K562 (cell line): ENCODE results near the gene OR52I1. TPM values are rescaled to one million over a fixed set of nuclear protein-coding genes. Genes with fewer than 3 reads are reported as not detected.

Experiments used
- ATAC-seq: fragments of 200-7000 bp; cut with Tn5 transposase; 3 replicates; pipeline ENCODE4 v1.9.1; 2020; ENCODE audit warnings: moderate library complexity
- BruUV-seq: library from RNA; stranded (reverse); fragments of 400-500 nt; replicated peaks from 2 replicates; lab custom pipeline; 2021; lab: Mats Ljungman, UMichigan
- CTCF ChIA-PET: fragments of 300-600 bp; formaldehyde crosslinking; extraction: SDS; loops from one replicate; lab custom pipeline; 2021; ENCODE audit warnings: low intra/inter-chr PET ratio; lab: Yijun Ruan, JAX
- POLR2A ChIA-PET: fragments of 300-600, 350-650 bp; sonication (Branson Sonifier 250); formaldehyde crosslinking; extraction: SDS; loops from one replicate; lab custom pipeline; 2021; ENCODE audit warnings: antibody characterized with exemption, inconsistent platforms; lab: Yijun Ruan, JAX
- DNase-seq, 4 experiments: peaks; one replicate each; pipeline versions ENCODE4 v3.0.0 to v3.0.0-alpha.2; 2011 to 2018; ENCODE audit warnings: low spot score in 3 of 4, mixed read lengths in 3 of 4; ENCODE audit errors: extremely low read depth in 1 of 4
- FAIRE-seq: peaks from 2 replicates; lab custom pipeline; 2011; peaks lifted over from hg19 to GRCh38; lab: Jason Lieb, UNC
- H2AFZ ChIP-seq: 2 replicates; pipeline ENCODE4 v1.6.0; 2011; ENCODE audit warnings: low read depth, low read length, control low read depth, inconsistent platforms
- H3K27ac ChIP-seq: fragments of 200-600 bp; 3 replicates; pipeline ENCODE4 v1.8.0; 2011; ENCODE audit warnings: low read depth, mild to moderate bottlenecking, control low read depth, inconsistent platforms, low read length, moderate library complexity, mixed read lengths; ENCODE audit errors: extremely low read depth
- H3K27me3 ChIP-seq, 2 experiments: fragments of 300-600 bp in 1 of 2; 2 replicates in 1 of 2; 3 replicates in 1 of 2; pipeline versions ENCODE4 v1.6.0 to v1.8.0; 2011; ENCODE audit warnings: inconsistent platforms in 2 of 2, low read length in 2 of 2, mild to moderate bottlenecking in 1 of 2, mixed read lengths in 1 of 2, moderate library complexity in 1 of 2; ENCODE audit not compliant: control insufficient read depth in 2 of 2, insufficient read depth in 2 of 2
- H3K36me3 ChIP-seq: fragments of 300-600 bp; 3 replicates; pipeline ENCODE4 v1.8.0; 2011; ENCODE audit warnings: mild to moderate bottlenecking, low read length, inconsistent platforms; ENCODE audit not compliant: control insufficient read depth, insufficient read depth
- H3K4me1 ChIP-seq, 2 experiments: fragments of 200-600 bp in 1 of 2; replicated peaks in 1 of 2; 2 replicates in 1 of 2; 3 replicates in 1 of 2; pipeline versions ENCODE4 v1.5.1 to v1.8.0; 2011; ENCODE audit warnings: inconsistent platforms in 2 of 2, low read length in 2 of 2, mild to moderate bottlenecking in 1 of 2, mixed read lengths in 1 of 2, moderate library complexity in 1 of 2; ENCODE audit not compliant: control insufficient read depth in 2 of 2, insufficient read depth in 2 of 2
- H3K4me2 ChIP-seq: 2 replicates; pipeline ENCODE4 v1.6.1; 2011; ENCODE audit warnings: low read length, control low read depth, inconsistent platforms, mixed read lengths; ENCODE audit not compliant: insufficient read depth
- H3K4me3 ChIP-seq: fragments of 200-600 bp; sonication (generic), shearing (Covaris generic); 2 replicates; pipeline ENCODE4 v1.5.1; 2016; ENCODE audit warnings: control low read depth, inconsistent platforms
- H3K79me2 ChIP-seq: fragments of 200-600 bp; 3 replicates; pipeline ENCODE4 v1.8.0; 2011; ENCODE audit warnings: low read length, inconsistent platforms; ENCODE audit not compliant: control insufficient read depth, insufficient read depth
- H3K9ac ChIP-seq, 2 experiments: 2 replicates each; pipeline versions ENCODE4 v1.6.0 to v1.6.1; 2011; ENCODE audit warnings: low read depth in 2 of 2, low read length in 2 of 2, control low read depth in 1 of 2, inconsistent platforms in 1 of 2, mild to moderate bottlenecking in 1 of 2, mixed read lengths in 1 of 2; ENCODE audit not compliant: insufficient read depth in 1 of 2
- H3K9me1 ChIP-seq: one replicate; pipeline ENCODE4 v1.6.0; 2011; ENCODE audit warnings: inconsistent platforms, mild to moderate bottlenecking, low read length, moderate library complexity; ENCODE audit not compliant: control insufficient read depth, insufficient read depth
- H3K9me3 ChIP-seq: replicated peaks from 2 replicates; pipeline ENCODE4 v1.5.1; 2011; ENCODE audit warnings: low read depth, low read length, inconsistent platforms; ENCODE audit not compliant: control insufficient read depth, insufficient read depth
- H4K20me1 ChIP-seq: replicated peaks from 2 replicates; pipeline ENCODE4 v1.6.1; 2011; ENCODE audit warnings: low read length, inconsistent platforms, mixed read lengths; ENCODE audit not compliant: control insufficient read depth, insufficient read depth
- C11orf30 ChIP-seq: fragments of 450-650 bp; IDR thresholded peaks from 2 replicates; pipeline ENCODE4 v1.6.1; 2016; ENCODE audit warnings: low read depth, mild to moderate bottlenecking
- CBX3 ChIP-seq, 2 experiments: IDR thresholded peaks; 1 replicate in 1 of 2; 2 replicates in 1 of 2; pipeline ENCODE4 v1.6.1; 2012; ENCODE audit warnings: inconsistent platforms in 2 of 2, low read length in 2 of 2, borderline replicate concordance in 1 of 2, control low read depth in 1 of 2
- DPF2 ChIP-seq: fragments of 450-650 bp; IDR thresholded peaks from 2 replicates; pipeline ENCODE4 v1.6.1; 2016
- ERF ChIP-seq: fragments of 450-650 bp; formaldehyde crosslinking; IDR thresholded peaks from 2 replicates; pipeline ENCODE4 v1.4.0; 2020; ENCODE audit warnings: mild to moderate bottlenecking, mixed read lengths
- GATA2 ChIP-seq: sonication (generic); formaldehyde crosslinking; IDR thresholded peaks from 2 replicates; pipeline ENCODE4 v1.4.0; 2020; ENCODE audit warnings: mild to moderate bottlenecking, missing genetic modification reagents
- GTF2E2 ChIP-seq: fragments of 200-800 bp; sonication (Bioruptor generic); IDR thresholded peaks from 2 replicates; pipeline ENCODE4 v1.6.1; 2016; ENCODE audit warnings: missing genetic modification characterization, missing compliant biosample characterization
- HDAC8 ChIP-seq: fragments of 450-650 bp; IDR thresholded peaks from 2 replicates; pipeline ENCODE4 v1.6.1; 2016; ENCODE audit warnings: mild to moderate bottlenecking, missing genetic modification characterization, moderate library complexity, missing compliant biosample characterization
- HNRNPK ChIP-seq: fragments of 200-400 bp; formaldehyde crosslinking; IDR thresholded peaks from one replicate; pipeline ENCODE4 v1.6.1; 2018; ENCODE audit warnings: mild to moderate bottlenecking, low read depth, low read length; ENCODE audit not compliant: poor library complexity, severe bottlenecking
- PPARD ChIP-seq: fragments of 250-450 bp; sonication (Bioruptor Pico); IDR thresholded peaks from 2 replicates; pipeline ENCODE4 v1.8.0; 2022; ENCODE audit warnings: inconsistent platforms, mild to moderate bottlenecking, moderate library complexity
- RBM14 ChIP-seq: fragments of 200-400 bp; formaldehyde crosslinking; IDR thresholded peaks from 2 replicates; pipeline ENCODE4 v1.6.1; 2018; ENCODE audit warnings: low read depth, mild to moderate bottlenecking, low read length, moderate library complexity, borderline replicate concordance; ENCODE audit not compliant: insufficient read depth
- SNIP1 ChIP-seq: fragments of 450-650 bp; IDR thresholded peaks from 2 replicates; pipeline ENCODE4 v1.7.1; 2017; ENCODE audit warnings: low read depth, mild to moderate bottlenecking
- SREBF1 ChIP-seq: fragments of 150-350 bp; IDR thresholded peaks from 2 replicates; pipeline ENCODE4 v1.6.1; 2014; ENCODE audit warnings: antibody characterized with exemption, low read depth, low read length, borderline replicate concordance
- STAT6 ChIP-seq: sonication (generic); formaldehyde crosslinking; IDR thresholded peaks from 2 replicates; pipeline ENCODE4 v1.8.1; 2023; ENCODE audit warnings: mild to moderate bottlenecking, missing genetic modification reagents
- TFAP4 ChIP-seq: sonication (generic); formaldehyde crosslinking; IDR thresholded peaks from 2 replicates; pipeline ENCODE4 v1.8.0; 2022; ENCODE audit warnings: missing genetic modification reagents, mild to moderate bottlenecking, moderate library complexity, borderline replicate concordance
- TSC22D4 ChIP-seq: fragments of 450-650 bp; IDR thresholded peaks from 2 replicates; pipeline ENCODE4 v1.6.1; 2016; ENCODE audit warnings: missing genetic modification characterization, missing biosample characterization, control low read depth
- ZKSCAN8 ChIP-seq: fragments of 200-800 bp; sonication (Bioruptor generic); IDR thresholded peaks from 2 replicates; pipeline ENCODE4 v1.6.1; 2016; ENCODE audit warnings: missing genetic modification characterization, missing compliant biosample characterization
- ZNF140 ChIP-seq: fragments of 250-450 bp; sonication (Bioruptor Pico); IDR thresholded peaks from 2 replicates; pipeline ENCODE4 v1.8.0; 2021; ENCODE audit warnings: moderate library complexity, mild to moderate bottlenecking, inconsistent platforms
- WGBS: fragments of 100-300 bp; shearing (Covaris generic); methylation state at CpG from one replicate; pipeline ENCODE4 v1.1.6; 2016; ENCODE audit warnings: low coverage, mixed read lengths; ENCODE audit not compliant: insufficient coverage; ENCODE audit errors: missing lambda C conversion rate; 5-methylcytosine and 5-hydroxymethylcytosine counted together
- in situ Hi-C: fragments of 300-500 bp; cut with MboI; formaldehyde crosslinking; loops from 4 replicates; pipeline ENCODE4 v1.15.0; 2018; ENCODE audit warnings: inconsistent platforms, mixed read lengths
- intact Hi-C: fragments of 100-400 bp; cut with micrococcal nuclease; formaldehyde crosslinking; loops from 2 replicates; pipeline ENCODE4 v1.14.2; 2022
- polyA plus RNA-seq, 8 experiments: library from polyadenylated mRNA; depleted of rRNA in 4 of 8; stranded (reverse) in 5 of 8; unstranded in 3 of 8; fragments of >200 nt; fragmentation: Nextera tagmentation in 2 of 8; fragmentation: Illumina TruSeq in 1 of 8; extraction: Ambion mirVana in 2 of 8; extraction: Trizol in 1 of 8; gene quantifications; 2 replicates each; pipeline versions ENCODE4 v1.2.1 to v1.2.3, GENCODE V29; 2011 to 2014; ENCODE audit warnings: inconsistent platforms in 1 of 8, missing spikeins in 1 of 8
- total RNA-seq, 7 experiments: library from RNA; depleted of rRNA in 6 of 7; stranded (reverse); fragments of >200 nt in 6 of 7; fragmentation: Illumina TruSeq in 2 of 7; extraction: Trizol in 2 of 7; gene quantifications; 2 replicates each; pipeline versions ENCODE4 v1.2.1 to v1.2.3, GENCODE V29; 2011 to 2021; ENCODE audit warnings: low replicate concordance in 1 of 7

Gene OR52I1
- total and polyA plus RNA-seq, 9 of the 15 experiments (the other 6 are each of a cell fraction or from before 2014, with no cell fraction given) = not detected

DNA sequence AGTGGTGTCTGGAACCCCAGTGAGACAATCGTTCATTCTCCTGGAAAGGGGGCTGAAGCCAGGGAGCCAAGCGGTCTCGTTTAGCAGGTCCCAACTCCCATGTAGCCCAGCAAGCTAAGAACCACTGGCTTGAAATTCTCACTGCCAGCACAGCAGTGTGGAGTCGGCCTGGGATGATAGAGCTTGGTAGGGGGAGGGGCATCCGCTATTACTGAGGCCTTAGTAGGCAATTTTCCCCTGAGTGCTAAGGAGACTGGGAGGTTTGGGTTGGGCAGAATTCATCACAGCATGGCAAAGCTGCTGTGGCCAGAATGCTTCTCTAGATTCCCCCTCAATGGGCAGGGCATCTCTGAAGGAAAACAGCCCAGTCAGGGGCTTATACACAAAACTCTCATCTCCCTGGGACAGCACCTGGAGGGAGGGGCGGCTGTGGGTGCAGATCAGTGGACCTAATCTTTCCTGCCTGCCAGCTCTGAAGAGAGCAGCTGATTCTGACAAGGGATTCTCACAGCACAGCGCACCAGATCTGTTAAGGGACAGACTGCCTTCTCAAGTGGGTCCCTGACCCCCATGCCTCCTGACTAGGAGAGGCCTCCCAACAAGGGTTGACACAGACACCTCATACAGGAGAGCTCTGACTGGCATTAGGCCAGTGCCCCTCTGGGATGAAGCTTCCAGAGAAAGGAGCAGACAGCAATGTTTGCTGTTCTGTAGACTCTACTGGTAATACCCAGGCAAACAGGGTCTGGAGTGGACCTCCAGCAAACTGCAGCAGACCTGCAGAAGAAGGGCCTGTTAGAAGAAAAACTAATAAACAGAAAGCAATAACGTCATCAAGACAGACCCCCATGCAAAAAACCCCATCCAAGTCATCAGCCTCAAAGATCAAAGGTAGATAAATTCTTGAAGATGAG, 34.1 kb upstream of the OR52I1 start:
- Histone ChIP-seq H3K4me1 (no peaks in the 10 kb centered on the region), H3K36me3 (no peaks in the 10 kb centered on the region), H2AFZ (no peak overlapping the region), H3K9me3 (no peaks in the 10 kb centered on the region), H4K20me1 (no peaks in the 10 kb centered on the region), H3K4me2 (no peak overlapping the region), H3K4me3 (no peak overlapping the region), H3K27me3 (no peaks in the 10 kb centered on the region; a peak in 1 of 5 replicates), H3K9ac (no peak overlapping the region), H3K79me2 (no peaks in the 10 kb centered on the region), H3K27ac (no peak overlapping the region), H3K9me1 (no peaks in the 10 kb centered on the region)
- in situ Hi-C loops (no loop called here), intact Hi-C loops (no loop called here)
- POLR2A ChIA-PET = interaction anchor here (0.6 kb wide), 1 partner anchor 380 kb away, joined by 3 read pairs; no protein-coding TSS in a partner anchor
- BruUV-seq = no TSS peak
- 1% methylated on average over 8 of the region's 8 CpGs for WGBS
- DNase-seq = no peak
- no peak for ATAC-seq
- TF ChIP-seq HNRNPK (no peak), CBX3 (IDR thresholded peaks at IDR 0.05; ENCODE audit: borderline replicate concordance in 1 of 2, low read length in 2 of 2) (no peak), HDAC8 (no peak), TSC22D4 (tag) (no peak), STAT6 (CRISPR knock-in tag) (no peak), ZNF140 (no peak), SREBF1 (no peak), SNIP1 (no peak), C11orf30 (no peak), RBM14 (no peak), ZKSCAN8 (CRISPR knock-in tag) (no peak), GATA2 (CRISPR knock-in tag) (no peak), GTF2E2 (tag) (no peak), ERF (CRISPR knock-in tag) (no peak), DPF2 (no peak), TFAP4 (CRISPR knock-in tag) (no peak), PPARD (CRISPR knock-in tag) (no peak)
- CTCF ChIA-PET = no interaction called here
- FAIRE-seq = no peak
